Gastroesophageal sphincter (tissue), 4 donors: ENCODE measurements around the gene ATP1B3. TPM values are rescaled to one million over a fixed set of nuclear protein-coding genes. Genes with fewer than 3 reads are reported as not detected.
A peak's percentile ranks its signal among the peaks of the same experiment; 100 is the strongest.

Experiments
- ATAC-seq: fragments of 150-250 bp; one replicate; pipeline ENCODE4 v1.9.1; 2016; ENCODE audit warnings: mild to moderate bottlenecking, moderate library complexity
- H3K27ac ChIP-seq, 4 donors: fragments of 200-600 bp; sonication (generic) in 3 of 4; 1 replicate in 3 of 4; 2 replicates in 1 of 4; pipeline ENCODE4 v1.5.1; 2016 to 2019
- H3K27me3 ChIP-seq: fragments of 200-600 bp; sonication (generic); one replicate; pipeline ENCODE4 v1.5.1; 2019
- H3K36me3 ChIP-seq, 2 donors: fragments of 200-600 bp; sonication (generic); one replicate each; pipeline ENCODE4 v1.5.1; 2019; ENCODE audit warnings: control low read depth in 1 of 2
- H3K4me1 ChIP-seq, 3 donors: fragments of 200-600 bp; sonication (generic); 1 replicate in 2 of 3; 2 replicates in 1 of 3; pipeline ENCODE4 v1.5.1; 2016 to 2019; ENCODE audit warnings: control low read depth in 2 of 3
- H3K4me3 ChIP-seq, 2 donors: fragments of 200-600 bp; sonication (generic); one replicate each; pipeline ENCODE4 v1.5.1; 2019; ENCODE audit warnings: mild to moderate bottlenecking in 1 of 2, moderate library complexity in 1 of 2
- H3K9me3 ChIP-seq, 3 donors: fragments of 200-600 bp; sonication (generic); one replicate each; pipeline ENCODE4 v1.5.1; 2017 to 2019; ENCODE audit warnings: control low read depth in 2 of 3
- CTCF ChIP-seq, 4 experiments: fragments of 200-600 bp in 2 of 4; fragments of 450-650 bp in 2 of 4; sonication (generic) in 1 of 4; IDR thresholded peaks; one replicate each; pipeline ENCODE4 v1.5.1; 2017 to 2019; ENCODE audit warnings: antibody characterized with exemption in 4 of 4, mild to moderate bottlenecking in 2 of 4, moderate library complexity in 2 of 4
- EP300 ChIP-seq: sonication (generic); formaldehyde crosslinking; IDR thresholded peaks from one replicate; pipeline ENCODE4 v1.6.1; 2017; ENCODE audit warnings: antibody characterized with exemption, mild to moderate bottlenecking
- POLR2A ChIP-seq, 2 donors: fragments of 450-650 bp; IDR thresholded peaks; one replicate each; pipeline ENCODE4 v1.6.1; 2017; ENCODE audit warnings: antibody characterized with exemption in 2 of 2, mild to moderate bottlenecking in 2 of 2, moderate library complexity in 1 of 2
- POLR2AphosphoS5 ChIP-seq: sonication (generic); formaldehyde crosslinking; IDR thresholded peaks from one replicate; pipeline ENCODE4 v1.6.1; 2017; ENCODE audit warnings: antibody characterized with exemption
- WGBS, 2 donors: methylation state at CpG; one replicate each; pipeline ENCODE4 v1.1.5; 2018; ENCODE audit warnings: low coverage in 1 of 2; 5-methylcytosine and 5-hydroxymethylcytosine counted together
- total RNA-seq, 4 donors: library from RNA; depleted of rRNA; stranded (reverse); fragments of >200 nt; gene quantifications; one replicate each; pipeline ENCODE4 v1.1.0, GENCODE V29; 2016

ATP1B3 gene
- total RNA-seq, 4 donors from 2014 or later = 25.1 to 94.5 (median 57.3) TPM

- H3K27ac ChIP-seq = peak overlapping the region in 3 of 4 donors; percentile 48 to 60 (median 60)
- TF ChIP-seq EP300 = no peak
- no peaks in the 10 kb centered on the region for H3K36me3 ChIP-seq
- WGBS, 2 donors = 66% methylated on average over 4 of the region's 4 CpGs; no CpG with 5 or more reads in 1 of the 2 donors
- peak; percentile 19 for ATAC-seq
- peaks cover 0 to 10% (median 0%) of the 10 kb centered on the region in 3 donors for H3K4me1 ChIP-seq
- no peaks in the 10 kb centered on the region for H3K27me3 ChIP-seq
- no peaks in the 10 kb centered on the region for H3K9me3 ChIP-seq
- H3K4me3 ChIP-seq = no peak overlapping the region
These were observed 23.3 kb upstream of the ATP1B3 start for GRCh38 chr3:141853081-141853601.

GRCh38 chr3:141853629-141854168 is 22.7 kb upstream of the ATP1B3 start:
- Histone ChIP-seq H3K9me3 (no peaks in the 10 kb centered on the region), H3K36me3 (no peaks in the 10 kb centered on the region), H3K4me3 (no peak overlapping the region), H3K4me1 (peaks cover 0 to 10% (median 0%) of the 10 kb centered on the region in 3 donors), H3K27me3 (no peaks in the 10 kb centered on the region), H3K27ac (peak overlapping the region in 2 of 4 donors; percentile 17 to 60)
- TF ChIP-seq POLR2AphosphoS5 (no peak), CTCF (IDR thresholded peaks at IDR 0.05) (no peak), EP300 (no peak), POLR2A (IDR thresholded peaks at IDR 0.05) (no peak)
- ATAC-seq = peak; percentile 10
- 73 to 79% methylated on average over 3 to 10 of the region's 10 CpGs for WGBS, 2 donors

- TF ChIP-seq EP300 = no peak
- no peak for TF ChIP-seq CTCF (IDR thresholded peaks at IDR 0.05)
- TF ChIP-seq POLR2A (IDR thresholded peaks at IDR 0.05) = no peak
- no peak for TF ChIP-seq POLR2AphosphoS5
- Histone ChIP-seq H3K4me3 (no peak overlapping the region), H3K27me3 (no peaks in the 10 kb centered on the region), H3K4me1 (peaks cover 0 to 10% (median 0%) of the 10 kb centered on the region in 3 donors), H3K9me3 (no peaks in the 10 kb centered on the region), H3K36me3 (no peaks in the 10 kb centered on the region), H3K27ac (no peak overlapping the region)
- WGBS, 2 donors = 100% methylated on average over 1 of the region's 1 CpG; no CpG with 5 or more reads in 1 of the 2 donors
- ATAC-seq = no peak
These were observed 21.8 kb upstream of the ATP1B3 start for GRCh38 chr3:141854599-141854998.

- peaks cover 0 to 5% (median 0%) of the 10 kb centered on the region in 3 donors for H3K4me1 ChIP-seq
- ATAC-seq = no peak
- no peaks in the 10 kb centered on the region for H3K27me3 ChIP-seq
- H3K9me3 ChIP-seq = no peaks in the 10 kb centered on the region
- TF ChIP-seq POLR2AphosphoS5 (no peak), CTCF (IDR thresholded peaks at IDR 0.05) (no peak), EP300 (no peak), POLR2A (IDR thresholded peaks at IDR 0.05) (no peak)
- H3K4me3 ChIP-seq = no peak overlapping the region
- H3K36me3 ChIP-seq = no peaks in the 10 kb centered on the region
- 83 to 100% methylated on average over 1 to 2 of the region's 2 CpGs for WGBS, 2 donors
- H3K27ac ChIP-seq = no peak overlapping the region
These were observed 18.1 kb upstream of the ATP1B3 start for GRCh38 chr3:141858312-141858711.

GRCh38 chr3:141859651-141860050 is 16.8 kb upstream of the ATP1B3 start:
- no peak overlapping the region for H3K27ac ChIP-seq
- 71 to 78% methylated on average over 4 of the region's 4 CpGs for WGBS, 2 donors
- no peaks in the 10 kb centered on the region for H3K27me3 ChIP-seq
- TF ChIP-seq POLR2AphosphoS5 = no peak
- no peak for TF ChIP-seq CTCF (IDR thresholded peaks at IDR 0.05)
- no peak for TF ChIP-seq POLR2A (IDR thresholded peaks at IDR 0.05)
- no peak for TF ChIP-seq EP300
- ATAC-seq = no peak
- no peak overlapping the region for H3K4me3 ChIP-seq
- no peaks in the 10 kb centered on the region for H3K9me3 ChIP-seq
- H3K36me3 ChIP-seq = no peaks in the 10 kb centered on the region
- H3K4me1 ChIP-seq = no peaks in the 10 kb centered on the region
